WTC11 (cell line): ENCODE data around the gene HEPHL1.

ENCODE experiments used
- CREB1 ChIP-seq: sonication (generic); formaldehyde crosslinking; IDR thresholded peaks from 2 replicates; pipeline ENCODE4 v1.8.0; 2023; ENCODE audit warnings: mild to moderate bottlenecking, missing genetic modification reagents
- CTCF ChIP-seq: fragments of 200-600 bp; IDR thresholded peaks from 2 replicates; pipeline ENCODE4 v1.8.0; 2022; ENCODE audit warnings: antibody characterized with exemption
- KAT7 ChIP-seq: sonication (generic); formaldehyde crosslinking; IDR thresholded peaks from 2 replicates; pipeline ENCODE4 v1.8.1; 2023; ENCODE audit warnings: missing genetic modification reagents, mild to moderate bottlenecking, borderline replicate concordance
- MAX ChIP-seq: sonication (generic); formaldehyde crosslinking; IDR thresholded peaks from 2 replicates; pipeline ENCODE4 v1.8.0; 2022; ENCODE audit warnings: mild to moderate bottlenecking, missing genetic modification reagents
- NFYB ChIP-seq: sonication (generic); formaldehyde crosslinking; conservative IDR thresholded peaks from 2 replicates; pipeline ENCODE4 v1.8.0; 2022; ENCODE audit warnings: low read depth, missing genetic modification reagents
- STAT6 ChIP-seq: sonication (generic); formaldehyde crosslinking; conservative IDR thresholded peaks from 2 replicates; pipeline ENCODE4 v1.8.1; 2023; ENCODE audit warnings: mild to moderate bottlenecking, low read depth, missing genetic modification reagents, moderate library complexity
- ZNF121 ChIP-seq: sonication (generic); formaldehyde crosslinking; IDR thresholded peaks from 2 replicates; pipeline ENCODE4 v1.8.0; 2023; ENCODE audit warnings: missing genetic modification reagents
- ZNF219 ChIP-seq: sonication (generic); formaldehyde crosslinking; IDR thresholded peaks from 2 replicates; pipeline ENCODE4 v1.8.0; 2023; ENCODE audit warnings: missing genetic modification reagents, mild to moderate bottlenecking, borderline replicate concordance
- ZNF396 ChIP-seq: fragments of 250-450 bp; sonication (Bioruptor Pico); IDR thresholded peaks from 2 replicates; pipeline ENCODE4 v1.8.0; 2021; ENCODE audit warnings: mild to moderate bottlenecking, moderate library complexity, borderline replicate concordance
- TF ChIP-seq, protein P1 (sequence below): sonication (generic); formaldehyde crosslinking; IDR thresholded peaks from 2 replicates; pipeline ENCODE4 v1.8.1; 2022; ENCODE audit warnings: mild to moderate bottlenecking, moderate library complexity, missing genetic modification reagents
- TF ChIP-seq, protein P2 (sequence below): sonication (generic); formaldehyde crosslinking; IDR thresholded peaks from 2 replicates; pipeline ENCODE4 v1.8.1; 2023; ENCODE audit warnings: mild to moderate bottlenecking, missing genetic modification reagents, moderate library complexity

DNA sequence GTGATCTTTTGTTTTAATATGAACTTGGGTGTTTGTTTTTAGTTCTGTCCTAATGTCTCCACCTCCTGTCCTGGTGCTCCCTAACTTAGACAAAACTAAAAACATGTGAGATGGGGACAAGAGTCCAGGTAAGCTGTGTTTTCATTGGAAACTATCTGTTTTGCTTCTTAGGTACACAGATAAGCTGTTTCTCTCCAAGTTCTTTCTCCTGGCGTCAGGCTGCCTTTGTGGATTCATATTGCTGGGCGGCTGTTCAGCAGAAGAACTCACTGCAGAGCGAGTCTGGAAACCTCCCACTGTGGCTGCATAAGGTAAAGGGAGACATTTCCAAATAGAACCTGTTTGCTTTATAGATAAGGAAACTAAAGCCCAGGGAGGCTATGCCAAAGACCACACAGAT lies 132.2 kb downstream of the HEPHL1 start:
- no peak for TF ChIP-seq CREB1 (CRISPR knock-in tag)
- TF ChIP-seq, protein P1, sequence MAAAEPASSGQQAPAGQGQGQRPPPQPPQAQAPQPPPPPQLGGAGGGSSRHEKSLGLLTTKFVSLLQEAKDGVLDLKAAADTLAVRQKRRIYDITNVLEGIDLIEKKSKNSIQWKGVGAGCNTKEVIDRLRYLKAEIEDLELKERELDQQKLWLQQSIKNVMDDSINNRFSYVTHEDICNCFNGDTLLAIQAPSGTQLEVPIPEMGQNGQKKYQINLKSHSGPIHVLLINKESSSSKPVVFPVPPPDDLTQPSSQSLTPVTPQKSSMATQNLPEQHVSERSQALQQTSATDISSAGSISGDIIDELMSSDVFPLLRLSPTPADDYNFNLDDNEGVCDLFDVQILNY (CRISPR knock-in tag): no peak
- no peak for TF ChIP-seq NFYB (CRISPR knock-in tag)
- no peak for TF ChIP-seq CTCF
- TF ChIP-seq ZNF219: no peak
- TF ChIP-seq KAT7 (CRISPR knock-in tag): no peak
- TF ChIP-seq ZNF396 (CRISPR knock-in tag): no peak
- TF ChIP-seq ZNF121: no peak
- no peak for TF ChIP-seq STAT6 (CRISPR knock-in tag)
- TF ChIP-seq MAX (CRISPR knock-in tag): no peak
- TF ChIP-seq, protein P2, sequence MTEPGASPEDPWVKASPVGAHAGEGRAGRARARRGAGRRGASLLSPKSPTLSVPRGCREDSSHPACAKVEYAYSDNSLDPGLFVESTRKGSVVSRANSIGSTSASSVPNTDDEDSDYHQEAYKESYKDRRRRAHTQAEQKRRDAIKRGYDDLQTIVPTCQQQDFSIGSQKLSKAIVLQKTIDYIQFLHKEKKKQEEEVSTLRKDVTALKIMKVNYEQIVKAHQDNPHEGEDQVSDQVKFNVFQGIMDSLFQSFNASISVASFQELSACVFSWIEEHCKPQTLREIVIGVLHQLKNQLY (CRISPR knock-in tag): no peak
